ENCODE results near the gene U2AF1L4. TPM values are rescaled to one million over a fixed set of nuclear protein-coding genes. Genes with fewer than 3 reads are reported as not detected.
A peak's percentile ranks its signal among the peaks of the same experiment; 100 is the strongest.

The U2AF1L4 gene
- total RNA-seq, 1 donor from 2014 or later, result 2.4 TPM

- peak; percentile 99 to 100 for DNase-seq (ENCODE audit: low read depth in 2 of 2)
These were observed 12.8 kb upstream of the U2AF1L4 start, which contains the start of gene PROSER3 for GRCh38 chr19:35757749-35758608. Gene PROSER3 (plus strand): TSS chr19:35758176. CDS start chr19:35758216, 40 bp downstream.

GRCh38 chr19:35757231-35757748 lies 12.1 kb upstream of the U2AF1L4 start:
- DNase-seq (ENCODE audit: low read depth in 2 of 2), result no peak

GRCh38 chr19:35756377-35757230 lies 11.4 kb upstream of the U2AF1L4 start, which contains the start of gene HSPB6:
Gene HSPB6 (minus strand): TSS chr19:35757029. CDS start chr19:35757008, 21 bp downstream.
- peak in 1 of 2 donors; percentile 33 for DNase-seq (ENCODE audit: low read depth in 2 of 2)

GRCh38 chr19:35755550-35756376 lies 10.5 kb upstream of the U2AF1L4 start:
- DNase-seq (ENCODE audit: low read depth in 2 of 2), result peak in 1 of 2 donors; percentile 45

GRCh38 chr19:35755131-35755549 lies 9.9 kb upstream of the U2AF1L4 start:
- no peak for DNase-seq (ENCODE audit: low read depth in 2 of 2)

- DNase-seq (ENCODE audit: low read depth in 2 of 2), result no peak
These were observed 9.3 kb upstream of the U2AF1L4 start for GRCh38 chr19:35754370-35755130.

GRCh38 chr19:35753634-35754369 lies 8.6 kb upstream of the U2AF1L4 start:
- DNase-seq (ENCODE audit: low read depth in 2 of 2), result no peak

- DNase-seq (ENCODE audit: low read depth in 2 of 2), result no peak
These were observed 7.6 kb upstream of the U2AF1L4 start for GRCh38 chr19:35752746-35753350.

- DNase-seq (ENCODE audit: low read depth in 2 of 2), result no peak
These were observed 6.9 kb upstream of the U2AF1L4 start for GRCh38 chr19:35751839-35752745.

- DNase-seq (ENCODE audit: low read depth in 2 of 2), result no peak
These were observed 4.9 kb upstream of the U2AF1L4 start for GRCh38 chr19:35750167-35750566.

- peak; percentile 99 for DNase-seq (ENCODE audit: low read depth in 2 of 2)
These were observed 3.1 kb upstream of the U2AF1L4 start, which contains the start of gene LIN37 for GRCh38 chr19:35748106-35749020. Gene LIN37 (plus strand): TSS chr19:35748576. CDS start chr19:35748725, 149 bp downstream.

GRCh38 chr19:35746531-35746930 lies 1.3 kb upstream of the U2AF1L4 start:
- DNase-seq (ENCODE audit: low read depth in 2 of 2), result no peak

GRCh38 chr19:35746087-35746462 lies 857 bp upstream of the U2AF1L4 start:
- no peak for DNase-seq (ENCODE audit: low read depth in 2 of 2)

GRCh38 chr19:35744430-35745327 lies 539 bp downstream of the U2AF1L4 start:
- DNase-seq (ENCODE audit: low read depth in 2 of 2), result peak; percentile 92 to 97

- no peak for DNase-seq (ENCODE audit: low read depth in 2 of 2)
These were observed 1.4 kb downstream of the U2AF1L4 start for GRCh38 chr19:35743640-35744429.

Data from dermis microvascular lymphatic vessel endothelial cell (primary cell).